Measurements from ENCODE around the gene ADAM12.

Gene ADAM12

GRCh38 chr10:126425489-126426065 lies 37.3 kb upstream of the ADAM12 start:
- no peak for TF ChIP-seq PAX5 (IDR thresholded peaks at IDR 0.05; ENCODE audit: insufficient read depth, low read length, severe bottlenecking)
- no peak for TF ChIP-seq POU2F2 (IDR thresholded peaks at IDR 0.05; ENCODE audit: low read depth, low read length)
- TF ChIP-seq TAF1 (IDR thresholded peaks at IDR 0.05; ENCODE audit: low read depth, low read length) = no peak
- TF ChIP-seq SPI1 (IDR thresholded peaks at IDR 0.05; ENCODE audit: low read depth, low read length) = no peak
- TF ChIP-seq POLR2AphosphoS5 (IDR thresholded peaks at IDR 0.05; ENCODE audit: low read depth, low read length) = no peak
- no peak for TF ChIP-seq POLR2A (IDR thresholded peaks at IDR 0.05; ENCODE audit: low read depth, low read length)
- DNase-seq (ENCODE audit: insufficient read length, low spot score) (no peak), FAIRE-seq (no peak)

GRCh38 chr10:126425032-126425431 lies 36.8 kb upstream of the ADAM12 start:
- DNase-seq (ENCODE audit: insufficient read length, low spot score) = no peak
- TF ChIP-seq POU2F2 (IDR thresholded peaks at IDR 0.05; ENCODE audit: low read depth, low read length) (no peak), PAX5 (IDR thresholded peaks at IDR 0.05; ENCODE audit: insufficient read depth, low read length, severe bottlenecking) (no peak), POLR2A (IDR thresholded peaks at IDR 0.05; ENCODE audit: low read depth, low read length) (no peak), POLR2AphosphoS5 (IDR thresholded peaks at IDR 0.05; ENCODE audit: low read depth, low read length) (no peak), TAF1 (IDR thresholded peaks at IDR 0.05; ENCODE audit: low read depth, low read length) (no peak), SPI1 (IDR thresholded peaks at IDR 0.05; ENCODE audit: low read depth, low read length) (no peak)
- FAIRE-seq = no peak

GRCh38 chr10:126423732-126424491 lies 35.6 kb upstream of the ADAM12 start:
- TF ChIP-seq PAX5 (IDR thresholded peaks at IDR 0.05; ENCODE audit: insufficient read depth, low read length, severe bottlenecking) (no peak), TAF1 (IDR thresholded peaks at IDR 0.05; ENCODE audit: low read depth, low read length) (no peak), SPI1 (IDR thresholded peaks at IDR 0.05; ENCODE audit: low read depth, low read length) (no peak), POU2F2 (IDR thresholded peaks at IDR 0.05; ENCODE audit: low read depth, low read length) (no peak), POLR2A (IDR thresholded peaks at IDR 0.05; ENCODE audit: low read depth, low read length) (no peak), POLR2AphosphoS5 (IDR thresholded peaks at IDR 0.05; ENCODE audit: low read depth, low read length) (no peak)
- FAIRE-seq (no peak), DNase-seq (ENCODE audit: insufficient read length, low spot score) (no peak)

- TF ChIP-seq SPI1 (IDR thresholded peaks at IDR 0.05; ENCODE audit: low read depth, low read length) (no peak), POU2F2 (IDR thresholded peaks at IDR 0.05; ENCODE audit: low read depth, low read length) (no peak), TAF1 (IDR thresholded peaks at IDR 0.05; ENCODE audit: low read depth, low read length) (no peak), PAX5 (IDR thresholded peaks at IDR 0.05; ENCODE audit: insufficient read depth, low read length, severe bottlenecking) (no peak)
- no peak for FAIRE-seq
- no peak for DNase-seq (ENCODE audit: insufficient read length, low spot score)
Measured at GRCh38 chr10:126422567-126422966, 34.3 kb upstream of the ADAM12 start.

GRCh38 chr10:126421756-126422256 lies 33.5 kb upstream of the ADAM12 start:
- DNase-seq (ENCODE audit: insufficient read length, low spot score) (no peak), FAIRE-seq (no peak)
- no peak for TF ChIP-seq PAX5 (IDR thresholded peaks at IDR 0.05; ENCODE audit: insufficient read depth, low read length, severe bottlenecking)
- no peak for TF ChIP-seq TAF1 (IDR thresholded peaks at IDR 0.05; ENCODE audit: low read depth, low read length)

GRCh38 chr10:126420567-126421300 lies 32.5 kb upstream of the ADAM12 start:
- TF ChIP-seq TAF1 (IDR thresholded peaks at IDR 0.05; ENCODE audit: low read depth, low read length) (no peak), POU2F2 (IDR thresholded peaks at IDR 0.05; ENCODE audit: low read depth, low read length) (no peak), POLR2A (IDR thresholded peaks at IDR 0.05; ENCODE audit: low read depth, low read length) (no peak), SPI1 (IDR thresholded peaks at IDR 0.05; ENCODE audit: low read depth, low read length) (no peak)
- FAIRE-seq (no peak), DNase-seq (ENCODE audit: insufficient read length, low spot score) (no peak)

- FAIRE-seq (no peak), DNase-seq (ENCODE audit: insufficient read length, low spot score) (no peak)
- no peak for TF ChIP-seq POU2F2 (IDR thresholded peaks at IDR 0.05; ENCODE audit: low read depth, low read length)
- TF ChIP-seq POLR2AphosphoS5 (IDR thresholded peaks at IDR 0.05; ENCODE audit: low read depth, low read length) = no peak
- no peak for TF ChIP-seq PAX5 (IDR thresholded peaks at IDR 0.05; ENCODE audit: insufficient read depth, low read length, severe bottlenecking)
- TF ChIP-seq POLR2A (IDR thresholded peaks at IDR 0.05; ENCODE audit: low read depth, low read length) = no peak
- TF ChIP-seq SPI1 (IDR thresholded peaks at IDR 0.05; ENCODE audit: low read depth, low read length) = no peak
- TF ChIP-seq TAF1 (IDR thresholded peaks at IDR 0.05; ENCODE audit: low read depth, low read length) = no peak
Measured at GRCh38 chr10:126417220-126417825, 29.0 kb upstream of the ADAM12 start.

- FAIRE-seq (no peak), DNase-seq (ENCODE audit: insufficient read length, low spot score) (no peak)
- TF ChIP-seq POLR2A (IDR thresholded peaks at IDR 0.05; ENCODE audit: low read depth, low read length) (no peak), TAF1 (IDR thresholded peaks at IDR 0.05; ENCODE audit: low read depth, low read length) (no peak), POU2F2 (IDR thresholded peaks at IDR 0.05; ENCODE audit: low read depth, low read length) (no peak), POLR2AphosphoS5 (IDR thresholded peaks at IDR 0.05; ENCODE audit: low read depth, low read length) (no peak), PAX5 (IDR thresholded peaks at IDR 0.05; ENCODE audit: insufficient read depth, low read length, severe bottlenecking) (no peak), SPI1 (IDR thresholded peaks at IDR 0.05; ENCODE audit: low read depth, low read length) (no peak)
Measured at GRCh38 chr10:126409821-126410220, 21.5 kb upstream of the ADAM12 start.

- FAIRE-seq (no peak), DNase-seq (ENCODE audit: insufficient read length, low spot score) (no peak)
Measured at GRCh38 chr10:126408953-126409641, 20.8 kb upstream of the ADAM12 start.

More at GRCh38 chr10:126408953-126409641, 20.8 kb upstream of the ADAM12 start:
- TF ChIP-seq POU2F2 (IDR thresholded peaks at IDR 0.05; ENCODE audit: low read depth, low read length) = no peak
- no peak for TF ChIP-seq TAF1 (IDR thresholded peaks at IDR 0.05; ENCODE audit: low read depth, low read length)
- TF ChIP-seq PAX5 (IDR thresholded peaks at IDR 0.05; ENCODE audit: insufficient read depth, low read length, severe bottlenecking) = no peak
- TF ChIP-seq SPI1 (IDR thresholded peaks at IDR 0.05; ENCODE audit: low read depth, low read length) = no peak
- TF ChIP-seq POLR2A (IDR thresholded peaks at IDR 0.05; ENCODE audit: low read depth, low read length) = no peak
- no peak for TF ChIP-seq POLR2AphosphoS5 (IDR thresholded peaks at IDR 0.05; ENCODE audit: low read depth, low read length)

Measured in GM12891 (cell line).